NT2/D1 (cell line): Measurements from ENCODE around the gene LEMD2.

Source experiments
- SUZ12 ChIP-seq: IDR thresholded peaks from 2 replicates; pipeline ENCODE4 v1.6.1; 2011; ENCODE audit not compliant: insufficient read length, insufficient read depth; ENCODE audit errors: extremely low read depth
- YY1 ChIP-seq: IDR thresholded peaks from 2 replicates; pipeline ENCODE4 v1.6.1; 2011; ENCODE audit not compliant: insufficient read length, insufficient read depth
- ZNF274 ChIP-seq: IDR thresholded peaks from 2 replicates; pipeline ENCODE4 v1.6.1; 2011; ENCODE audit warnings: mild to moderate bottlenecking, low read depth, low read length

- TF ChIP-seq YY1 (no peak), SUZ12 (no peak), ZNF274 (no peak)
These were observed 24.4 kb upstream of the LEMD2 start for GRCh38 chr6:33813246-33813904.
